ENCODE measurements around the gene ATP2C2.
A peak's percentile ranks its signal among the peaks of the same experiment; 100 is the strongest.

Gene ATP2C2

GRCh38 chr16:84496991-84497390, 128.7 kb downstream of the ATP2C2 start:
- DNase-seq (ENCODE audit: low read depth in 2 of 2): no peak

GRCh38 chr16:84497418-84498222, 129.3 kb downstream of the ATP2C2 start:
- no peak for DNase-seq (ENCODE audit: low read depth in 2 of 2)

- DNase-seq (ENCODE audit: low read depth in 2 of 2): no peak
Observed at GRCh38 chr16:84498223-84498610, 129.9 kb downstream of the ATP2C2 start.

GRCh38 chr16:84498859-84499620, 130.7 kb downstream of the ATP2C2 start:
- no peak for DNase-seq (ENCODE audit: low read depth in 2 of 2)

- no peak for DNase-seq (ENCODE audit: low read depth in 2 of 2)
Observed at GRCh38 chr16:84499638-84500037, 131.3 kb downstream of the ATP2C2 start.

- DNase-seq (ENCODE audit: low read depth in 2 of 2): no peak
Observed at GRCh38 chr16:84500531-84500930, 132.2 kb downstream of the ATP2C2 start.

- DNase-seq (ENCODE audit: low read depth in 2 of 2): no peak
Observed at GRCh38 chr16:84501077-84501735, 132.9 kb downstream of the ATP2C2 start.

GRCh38 chr16:84502075-84502474, 133.7 kb downstream of the ATP2C2 start:
- DNase-seq (ENCODE audit: low read depth in 2 of 2): no peak

GRCh38 chr16:84502581-84502980, 134.2 kb downstream of the ATP2C2 start:
- no peak for DNase-seq (ENCODE audit: low read depth in 2 of 2)

GRCh38 chr16:84503751-84504395, 135.5 kb downstream of the ATP2C2 start:
- DNase-seq (ENCODE audit: low read depth in 2 of 2): no peak

GRCh38 chr16:84504420-84505248, 136.3 kb downstream of the ATP2C2 start, which contains the start of gene MEAK7:
Gene MEAK7, minus strand, starts transcription at chr16:84504659. Its CDS starts 6,573 bp downstream, at chr16:84498086.
- peak; percentile 98 to 99 for DNase-seq (ENCODE audit: low read depth in 2 of 2)

- DNase-seq (ENCODE audit: low read depth in 2 of 2): no peak
Observed at GRCh38 chr16:84505249-84506187, 137.2 kb downstream of the ATP2C2 start.

- DNase-seq (ENCODE audit: low read depth in 2 of 2): no peak
Observed at GRCh38 chr16:84507011-84507982, 139.0 kb downstream of the ATP2C2 start.

GRCh38 chr16:84508502-84508901, 140.2 kb downstream of the ATP2C2 start:
- no peak for DNase-seq (ENCODE audit: low read depth in 2 of 2)

- no peak for DNase-seq (ENCODE audit: low read depth in 2 of 2)
Observed at GRCh38 chr16:84509032-84509950, 141.0 kb downstream of the ATP2C2 start.

GRCh38 chr16:84511180-84511800, 143.0 kb downstream of the ATP2C2 start:
- peak; percentile 70 to 78 for DNase-seq (ENCODE audit: low read depth in 2 of 2)

- no peak for DNase-seq (ENCODE audit: low read depth in 2 of 2)
Observed at GRCh38 chr16:84511831-84512230, 143.5 kb downstream of the ATP2C2 start.

Data from stimulated activated CD4-positive, alpha-beta T cell treated with anti-CD3 and anti-CD28 coated beads, Interleukin-4, amount 100 ng/mL, for 48 hours (primary cell).